ENCODE measurements around the gene PLAAT2. TPM values are rescaled to one million over a fixed set of nuclear protein-coding genes. Genes with fewer than 3 reads are reported as not detected.
"Not testable (repeated sequence)": the region's sequence is repeated elsewhere in the genome, so short reads cannot be mapped to it uniquely, and the experiment has no call there.

The PLAAT2 gene
- total RNA-seq, 1 experiment from 2014 or later = not detected

DNA sequence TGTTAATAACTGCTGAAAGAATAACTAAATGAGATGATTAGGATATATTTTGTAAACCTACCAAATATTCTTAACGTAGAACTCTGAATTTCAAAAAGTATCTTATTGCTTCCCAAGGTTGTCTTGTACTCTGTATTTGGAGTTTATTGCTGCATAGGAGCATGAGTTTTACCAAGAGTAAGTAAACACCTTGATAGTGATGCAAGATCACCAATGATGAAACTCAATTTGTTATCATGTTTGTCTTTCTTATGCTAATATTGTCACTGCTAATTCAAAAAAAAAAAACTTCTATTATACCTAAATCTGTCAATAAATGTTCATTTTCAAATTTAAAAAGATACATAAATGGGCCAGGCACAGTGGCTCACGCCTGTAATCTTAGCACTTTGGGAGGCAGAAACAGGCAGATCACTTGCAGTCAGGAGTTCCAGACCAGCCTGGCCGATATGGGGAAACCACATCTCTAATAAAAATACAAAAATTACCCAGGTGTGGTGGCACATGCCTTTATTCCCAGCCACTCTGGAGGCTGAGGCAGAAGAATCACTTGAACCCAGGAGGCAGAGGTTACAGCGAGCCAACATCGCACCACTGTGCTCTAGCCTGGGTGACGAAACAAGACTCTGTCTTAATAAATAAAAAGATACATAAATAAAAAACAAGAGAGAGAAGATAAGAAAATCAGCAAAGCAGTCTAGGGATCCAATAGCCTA, 23.4 kb upstream of the PLAAT2 start:
- ChIA-PET CTCF (no interaction called here), POLR2A (ENCODE audit: low non-redundant PET) (no interaction called here)
- Histone ChIP-seq H3K36me3 (ENCODE audit: insufficient read depth, low read length, poor library complexity, severe bottlenecking) (no peaks in the 10 kb centered on the region), H3K4me1 (ENCODE audit: insufficient read depth, low read length, poor library complexity, severe bottlenecking) (no peaks in the 10 kb centered on the region), H3K27ac (ENCODE audit: low read depth, low read length, poor library complexity, severe bottlenecking) (no peak overlapping the region), H3K27me3 (replicated peaks; ENCODE audit: insufficient read depth, low read depth, low read length, poor library complexity) (peaks cover 9% of the 10 kb centered on the region), H3K4me3 (ENCODE audit: low read depth, low read length, poor library complexity, severe bottlenecking) (no peak overlapping the region), H3K9me3 (ENCODE audit: low read depth, low read length, poor library complexity, severe bottlenecking) (peaks cover 6% of the 10 kb centered on the region)
- DNase-seq (ENCODE audit: low spot score) = no peak
- TF ChIP-seq EZH2 (IDR thresholded peaks at IDR 0.05; ENCODE audit: borderline replicate concordance, low read depth, low read length, poor library complexity, severe bottlenecking) = no peak
- TF ChIP-seq, protein P1, sequence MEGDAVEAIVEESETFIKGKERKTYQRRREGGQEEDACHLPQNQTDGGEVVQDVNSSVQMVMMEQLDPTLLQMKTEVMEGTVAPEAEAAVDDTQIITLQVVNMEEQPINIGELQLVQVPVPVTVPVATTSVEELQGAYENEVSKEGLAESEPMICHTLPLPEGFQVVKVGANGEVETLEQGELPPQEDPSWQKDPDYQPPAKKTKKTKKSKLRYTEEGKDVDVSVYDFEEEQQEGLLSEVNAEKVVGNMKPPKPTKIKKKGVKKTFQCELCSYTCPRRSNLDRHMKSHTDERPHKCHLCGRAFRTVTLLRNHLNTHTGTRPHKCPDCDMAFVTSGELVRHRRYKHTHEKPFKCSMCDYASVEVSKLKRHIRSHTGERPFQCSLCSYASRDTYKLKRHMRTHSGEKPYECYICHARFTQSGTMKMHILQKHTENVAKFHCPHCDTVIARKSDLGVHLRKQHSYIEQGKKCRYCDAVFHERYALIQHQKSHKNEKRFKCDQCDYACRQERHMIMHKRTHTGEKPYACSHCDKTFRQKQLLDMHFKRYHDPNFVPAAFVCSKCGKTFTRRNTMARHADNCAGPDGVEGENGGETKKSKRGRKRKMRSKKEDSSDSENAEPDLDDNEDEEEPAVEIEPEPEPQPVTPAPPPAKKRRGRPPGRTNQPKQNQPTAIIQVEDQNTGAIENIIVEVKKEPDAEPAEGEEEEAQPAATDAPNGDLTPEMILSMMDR (conservative IDR thresholded peaks at IDR 0.05; ENCODE audit: low read depth, low read length) = no peak
- BruUV-seq (replicated peaks) = no TSS peak
- intact Hi-C loops (cut with micrococcal nuclease; ENCODE audit: unreplicated experiment) = no loop called here

DNA sequence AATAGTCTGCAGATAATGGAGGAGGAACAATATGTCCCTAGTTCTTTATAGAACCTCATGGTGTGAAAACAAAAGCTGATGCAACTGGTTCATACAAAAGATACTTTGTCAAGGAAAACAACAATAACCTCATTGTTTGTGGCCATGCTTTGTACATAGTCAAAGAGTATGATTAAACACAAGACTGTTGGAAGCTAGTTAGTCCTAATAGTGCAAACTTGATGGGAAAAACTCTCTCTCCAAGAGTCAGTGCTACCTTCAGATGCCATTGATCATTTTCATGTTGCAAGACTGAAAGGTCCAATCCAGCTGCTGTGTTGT, 20.1 kb upstream of the PLAAT2 start:
- BruUV-seq (replicated peaks) = no TSS peak
- CTCF ChIA-PET = no interaction called here
- Histone ChIP-seq H3K4me3 (ENCODE audit: low read depth, low read length, poor library complexity, severe bottlenecking) (no peak overlapping the region), H3K36me3 (ENCODE audit: insufficient read depth, low read length, poor library complexity, severe bottlenecking) (no peaks in the 10 kb centered on the region), H3K27ac (ENCODE audit: low read depth, low read length, poor library complexity, severe bottlenecking) (no peak overlapping the region), H3K27me3 (replicated peaks; ENCODE audit: insufficient read depth, low read depth, low read length, poor library complexity) (peaks cover 9% of the 10 kb centered on the region), H3K4me1 (ENCODE audit: insufficient read depth, low read length, poor library complexity, severe bottlenecking) (no peaks in the 10 kb centered on the region), H3K9me3 (ENCODE audit: low read depth, low read length, poor library complexity, severe bottlenecking) (peaks cover 16% of the 10 kb centered on the region)
- no peak for TF ChIP-seq EZH2 (IDR thresholded peaks at IDR 0.05; ENCODE audit: borderline replicate concordance, low read depth, low read length, poor library complexity, severe bottlenecking)
- TF ChIP-seq, protein P1 (conservative IDR thresholded peaks at IDR 0.05; ENCODE audit: low read depth, low read length) = no peak
- DNase-seq (ENCODE audit: low spot score) = no peak
- intact Hi-C loops (cut with micrococcal nuclease; ENCODE audit: unreplicated experiment) = no loop called here
- POLR2A ChIA-PET (ENCODE audit: low non-redundant PET) = no interaction called here

DNA sequence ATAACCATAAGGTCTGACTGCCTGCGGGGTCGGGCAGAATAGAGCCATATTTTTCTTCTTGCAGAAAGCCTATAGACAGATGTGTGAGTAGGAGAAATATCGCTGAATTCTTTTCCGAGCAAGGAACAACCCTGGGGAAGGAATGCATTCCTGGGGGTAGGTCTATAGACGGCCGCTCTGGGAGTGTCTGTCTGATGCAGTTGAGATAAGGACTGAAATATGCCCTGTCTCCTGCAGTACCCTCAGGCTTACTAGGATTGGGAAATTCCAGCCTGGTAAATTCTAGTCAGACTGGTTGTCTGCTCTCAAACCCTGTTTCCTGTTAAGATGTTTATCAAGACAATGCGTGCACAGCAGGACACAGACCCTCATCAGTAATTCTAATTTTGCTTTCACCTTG, 18.0 kb upstream of the PLAAT2 start:
- intact Hi-C loops (cut with micrococcal nuclease; ENCODE audit: unreplicated experiment); BruUV-seq (replicated peaks); H3K27me3 ChIP-seq (replicated peaks; ENCODE audit: insufficient read depth, low read depth, low read length, poor library complexity); H3K27ac ChIP-seq (ENCODE audit: low read depth, low read length, poor library complexity, severe bottlenecking); POLR2A ChIA-PET (ENCODE audit: low non-redundant PET); H3K4me1 ChIP-seq (ENCODE audit: insufficient read depth, low read length, poor library complexity, severe bottlenecking); DNase-seq (ENCODE audit: low spot score); H3K4me3 ChIP-seq (ENCODE audit: low read depth, low read length, poor library complexity, severe bottlenecking); CTCF ChIA-PET; H3K36me3 ChIP-seq (ENCODE audit: insufficient read depth, low read length, poor library complexity, severe bottlenecking): not testable (repeated sequence)
- H3K9me3 ChIP-seq (ENCODE audit: low read depth, low read length, poor library complexity, severe bottlenecking) = peaks cover 16% of the 10 kb centered on the region

DNA sequence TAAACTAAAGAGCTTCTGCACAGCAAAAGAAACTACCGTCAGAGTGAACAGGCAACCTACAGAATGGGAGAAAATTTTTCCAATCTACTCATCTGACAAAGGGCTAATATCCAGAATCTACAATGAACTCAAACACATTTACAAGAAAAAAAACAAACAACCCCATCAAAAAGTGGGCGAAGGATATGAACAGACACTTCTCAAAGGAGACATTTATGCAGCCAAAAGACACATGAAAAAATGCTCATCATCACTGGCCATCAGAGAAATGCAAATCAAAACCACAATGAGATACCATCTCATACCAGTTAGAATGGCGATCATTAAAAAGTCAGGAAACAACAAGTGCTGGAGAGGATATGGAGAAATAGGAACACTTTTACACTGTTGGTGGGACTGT, 15.7 kb upstream of the PLAAT2 start:
- H3K27me3 ChIP-seq (replicated peaks; ENCODE audit: insufficient read depth, low read depth, low read length, poor library complexity); DNase-seq (ENCODE audit: low spot score); intact Hi-C loops (cut with micrococcal nuclease; ENCODE audit: unreplicated experiment); POLR2A ChIA-PET (ENCODE audit: low non-redundant PET); H3K4me3 ChIP-seq (ENCODE audit: low read depth, low read length, poor library complexity, severe bottlenecking); CTCF ChIA-PET; H3K36me3 ChIP-seq (ENCODE audit: insufficient read depth, low read length, poor library complexity, severe bottlenecking); H3K4me1 ChIP-seq (ENCODE audit: insufficient read depth, low read length, poor library complexity, severe bottlenecking); H3K27ac ChIP-seq (ENCODE audit: low read depth, low read length, poor library complexity, severe bottlenecking); BruUV-seq (replicated peaks): not testable (repeated sequence)
- peaks cover 16% of the 10 kb centered on the region for H3K9me3 ChIP-seq (ENCODE audit: low read depth, low read length, poor library complexity, severe bottlenecking)
